ENCODE results near the gene CDH4. TPM values are rescaled to one million over a fixed set of nuclear protein-coding genes. Genes with fewer than 3 reads are reported as not detected.

Gene CDH4
- total RNA-seq, 4 donors from 2014 or later: 0.13 to 0.38 (median 0.21) TPM; not detected in 1

GRCh38 chr20:61634376-61635145 lies 382.5 kb downstream of the CDH4 start:
- WGBS, 2 donors: 84 to 89% methylated on average over 18 to 28 of the region's 28 CpGs
- Histone ChIP-seq H3K27ac (no peak overlapping the region), H3K9me3 (no peaks in the 10 kb centered on the region), H3K4me3 (no peak overlapping the region), H3K36me3 (no peaks in the 10 kb centered on the region), H3K27me3 (peaks cover 0 to 45% (median 0%) of the 10 kb centered on the region in 4 donors), H3K4me1 (peaks cover 0 to 6% (median under 1%) of the 10 kb centered on the region in 3 donors)
- DNase-seq: no peak
- TF ChIP-seq, protein P1, sequence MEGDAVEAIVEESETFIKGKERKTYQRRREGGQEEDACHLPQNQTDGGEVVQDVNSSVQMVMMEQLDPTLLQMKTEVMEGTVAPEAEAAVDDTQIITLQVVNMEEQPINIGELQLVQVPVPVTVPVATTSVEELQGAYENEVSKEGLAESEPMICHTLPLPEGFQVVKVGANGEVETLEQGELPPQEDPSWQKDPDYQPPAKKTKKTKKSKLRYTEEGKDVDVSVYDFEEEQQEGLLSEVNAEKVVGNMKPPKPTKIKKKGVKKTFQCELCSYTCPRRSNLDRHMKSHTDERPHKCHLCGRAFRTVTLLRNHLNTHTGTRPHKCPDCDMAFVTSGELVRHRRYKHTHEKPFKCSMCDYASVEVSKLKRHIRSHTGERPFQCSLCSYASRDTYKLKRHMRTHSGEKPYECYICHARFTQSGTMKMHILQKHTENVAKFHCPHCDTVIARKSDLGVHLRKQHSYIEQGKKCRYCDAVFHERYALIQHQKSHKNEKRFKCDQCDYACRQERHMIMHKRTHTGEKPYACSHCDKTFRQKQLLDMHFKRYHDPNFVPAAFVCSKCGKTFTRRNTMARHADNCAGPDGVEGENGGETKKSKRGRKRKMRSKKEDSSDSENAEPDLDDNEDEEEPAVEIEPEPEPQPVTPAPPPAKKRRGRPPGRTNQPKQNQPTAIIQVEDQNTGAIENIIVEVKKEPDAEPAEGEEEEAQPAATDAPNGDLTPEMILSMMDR (IDR thresholded peaks at IDR 0.05): no peak
- TF ChIP-seq POLR2A (IDR thresholded peaks at IDR 0.05): no peak
- intact Hi-C loops (cut with DNase I): no loop called here

DNA sequence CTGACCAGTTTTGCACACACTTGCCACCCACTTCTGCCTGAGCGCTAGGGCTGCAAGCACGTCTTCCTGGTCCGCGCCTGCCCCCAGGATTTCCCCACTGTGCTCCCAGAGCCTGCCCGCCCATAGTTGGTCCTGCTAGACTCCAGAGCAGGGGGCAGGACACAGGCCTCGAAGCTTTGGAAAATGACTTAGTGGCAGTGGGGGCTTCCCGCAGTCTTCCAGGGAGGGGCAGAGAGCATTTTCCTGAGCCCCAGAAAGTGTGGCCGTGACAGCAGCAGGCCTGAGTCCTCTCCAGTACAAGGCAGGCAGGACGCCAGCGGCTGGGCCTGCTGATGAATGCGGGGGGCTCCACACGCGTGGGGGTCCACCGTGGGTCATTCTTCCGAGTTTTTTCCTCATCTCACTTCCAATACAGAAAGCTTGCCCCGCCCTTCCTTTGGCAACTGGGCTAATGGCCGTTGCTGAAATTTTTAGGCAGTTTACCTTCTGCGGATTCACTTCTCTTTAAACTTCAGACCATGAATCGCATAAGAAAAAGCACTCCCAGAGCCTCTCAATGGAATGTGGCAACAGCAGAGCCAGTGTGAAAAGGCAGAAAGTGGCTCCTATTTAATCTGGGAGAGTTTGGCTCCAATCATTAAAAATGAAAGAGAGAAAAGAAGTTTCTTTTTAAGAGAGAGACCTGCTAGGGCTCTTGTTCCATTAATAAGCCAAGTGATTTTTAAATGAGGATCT lies 383.8 kb downstream of the CDH4 start:
- 71 to 77% methylated on average over 5 to 14 of the region's 19 CpGs for WGBS, 2 donors
- H3K27me3 ChIP-seq: peaks cover 0 to 40% (median 0%) of the 10 kb centered on the region in 4 donors
- no peak overlapping the region for H3K4me3 ChIP-seq
- H3K9me3 ChIP-seq: no peaks in the 10 kb centered on the region
- no peak for DNase-seq
- no peaks in the 10 kb centered on the region for H3K36me3 ChIP-seq
- no peak overlapping the region for H3K27ac ChIP-seq
- H3K4me1 ChIP-seq: no peaks in the 10 kb centered on the region
- intact Hi-C loops (cut with DNase I): no loop called here
- TF ChIP-seq POLR2A (IDR thresholded peaks at IDR 0.05): no peak
- TF ChIP-seq, protein P1 (IDR thresholded peaks at IDR 0.05): no peak

- no peak for DNase-seq
These were observed 384.6 kb downstream of the CDH4 start for GRCh38 chr20:61636531-61637116.

DNA sequence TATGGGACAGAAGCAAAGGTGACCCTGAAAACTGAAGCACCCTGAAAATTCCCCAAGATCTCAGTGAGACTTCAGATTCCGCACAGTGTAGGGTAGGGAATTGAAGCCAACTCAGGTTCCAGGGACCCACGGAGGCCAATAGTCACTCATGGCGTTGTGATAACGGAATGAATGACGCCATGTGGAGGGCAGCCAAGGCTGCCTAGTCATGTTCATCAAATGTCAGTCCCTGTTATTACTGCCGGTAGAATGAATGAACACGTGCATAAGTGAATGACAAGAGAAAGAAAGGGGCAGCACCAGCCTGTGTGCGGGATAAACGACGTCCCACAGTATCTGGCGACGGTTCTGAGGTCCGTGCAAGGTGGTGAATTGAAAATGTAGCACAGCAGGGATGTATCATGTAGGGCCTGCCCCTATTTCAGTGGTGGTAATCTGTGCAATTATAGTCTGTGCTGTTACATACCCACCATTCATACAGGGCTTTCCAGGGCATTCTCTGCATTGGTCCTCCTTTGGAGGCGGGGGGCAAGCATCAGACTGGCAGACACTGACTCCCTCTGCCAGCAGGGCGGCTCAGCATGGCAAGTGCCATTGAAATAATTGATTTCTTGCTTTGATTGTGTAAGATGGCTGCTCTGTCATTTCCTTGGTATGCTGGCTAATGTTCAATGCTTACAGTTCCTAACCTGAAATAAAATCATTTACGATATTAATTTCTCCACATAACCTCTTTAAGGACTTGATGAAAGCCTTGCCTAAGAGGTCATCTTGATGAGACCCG lies 386.9 kb downstream of the CDH4 start:
- no peak overlapping the region for H3K27ac ChIP-seq
- no peak overlapping the region for H3K4me3 ChIP-seq
- WGBS, 2 donors: 69 to 71% methylated on average over 15 of the region's 17 CpGs
- TF ChIP-seq, protein P1 (IDR thresholded peaks at IDR 0.05): no peak
- no peak for TF ChIP-seq POLR2A (IDR thresholded peaks at IDR 0.05)
- no peak for DNase-seq
- no peaks in the 10 kb centered on the region for H3K36me3 ChIP-seq
- peaks cover 0 to 40% (median 0%) of the 10 kb centered on the region in 4 donors for H3K27me3 ChIP-seq
- H3K4me1 ChIP-seq: no peaks in the 10 kb centered on the region
- H3K9me3 ChIP-seq: no peaks in the 10 kb centered on the region
- intact Hi-C loops (cut with DNase I): no loop called here

More at GRCh38 chr20:61636531-61637116, 384.6 kb downstream of the CDH4 start:
- 66 to 69% methylated on average over 9 to 11 of the region's 15 CpGs for WGBS, 2 donors
- intact Hi-C loops (cut with DNase I): no loop called here
- no peaks in the 10 kb centered on the region for H3K9me3 ChIP-seq
- no peak overlapping the region for H3K27ac ChIP-seq
- no peak overlapping the region for H3K4me3 ChIP-seq
- no peak for TF ChIP-seq POLR2A (IDR thresholded peaks at IDR 0.05)
- TF ChIP-seq, protein P1 (IDR thresholded peaks at IDR 0.05): no peak
- no peaks in the 10 kb centered on the region for H3K36me3 ChIP-seq
- H3K4me1 ChIP-seq: no peaks in the 10 kb centered on the region
- peaks cover 0 to 44% (median 0%) of the 10 kb centered on the region in 4 donors for H3K27me3 ChIP-seq
